Common myeloid progenitor, CD34-positive (primary cell): ENCODE data around the gene TARS2.

Source experiments
- CTCF ChIA-PET: fragments of 350-600 bp; sonication (Branson Sonifier 250); formaldehyde crosslinking; loops from one replicate; lab custom pipeline; 2021; ENCODE audit warnings: antibody characterized with exemption; lab: Charles Lee
- POLR2A ChIA-PET: fragments of 350-600 bp; sonication (Branson Sonifier 250); formaldehyde crosslinking; loops from one replicate; lab custom pipeline; 2021; ENCODE audit warnings: antibody characterized with exemption; lab: Charles Lee
- DNase-seq, 3 donors: peaks; one replicate each; pipeline versions ENCODE4 v3.0.0 to v3.0.0-alpha.2; 2013
- H3K27ac ChIP-seq, 2 experiments: 1 replicate in 1 of 2; 2 replicates in 1 of 2; pipeline ENCODE4 v1.7.0; 2013; ENCODE audit warnings: inconsistent platforms in 2 of 2, low read length in 2 of 2, mild to moderate bottlenecking in 2 of 2, low read depth in 1 of 2, moderate library complexity in 1 of 2; ENCODE audit not compliant: severe bottlenecking in 2 of 2, insufficient read depth in 1 of 2, poor library complexity in 1 of 2
- H3K27me3 ChIP-seq, 5 experiments: replicated peaks in 2 of 5; 1 replicate in 3 of 5; 2 replicates in 2 of 5; pipeline versions ENCODE4 v1.6.1 to v1.7.0; 2013; ENCODE audit warnings: low read length in 4 of 5, mild to moderate bottlenecking in 2 of 5, moderate library complexity in 2 of 5, inconsistent platforms in 1 of 5; ENCODE audit not compliant: insufficient read depth in 5 of 5, control insufficient read depth in 4 of 5
- H3K36me3 ChIP-seq, 4 experiments: 1 replicate in 2 of 4; 2 replicates in 2 of 4; pipeline versions ENCODE4 v1.6.1 to v1.7.0; 2013; ENCODE audit warnings: low read length in 3 of 4, control low read depth in 1 of 4, mild to moderate bottlenecking in 1 of 4; ENCODE audit not compliant: control insufficient read depth in 4 of 4, insufficient read depth in 4 of 4
- H3K4me1 ChIP-seq, 4 experiments: 1 replicate in 3 of 4; 2 replicates in 1 of 4; pipeline versions ENCODE4 v1.6.1 to v1.7.1; 2013; ENCODE audit warnings: low read length in 3 of 4, mild to moderate bottlenecking in 3 of 4, control low read depth in 1 of 4, inconsistent platforms in 1 of 4, moderate library complexity in 1 of 4; ENCODE audit not compliant: control insufficient read depth in 4 of 4, insufficient read depth in 4 of 4; ENCODE audit errors: control extremely low read depth in 1 of 4
- H3K4me3 ChIP-seq, 7 experiments: 1 replicate in 4 of 7; 2 replicates in 3 of 7; pipeline versions ENCODE4 v1.5.1 to v1.7.0; 2013; ENCODE audit warnings: mild to moderate bottlenecking in 7 of 7, low read length in 6 of 7, moderate library complexity in 6 of 7, inconsistent platforms in 2 of 7, low read depth in 2 of 7, control low read depth in 1 of 7; ENCODE audit not compliant: insufficient read depth in 4 of 7, control insufficient read depth in 1 of 7; ENCODE audit errors: extremely low read depth in 1 of 7
- H3K9me3 ChIP-seq, 5 experiments: 1 replicate in 4 of 5; 2 replicates in 1 of 5; pipeline versions ENCODE4 v1.6.1 to v1.7.1; 2013; ENCODE audit warnings: low read length in 4 of 5, mild to moderate bottlenecking in 2 of 5, inconsistent platforms in 1 of 5, low read depth in 1 of 5, moderate library complexity in 1 of 5; ENCODE audit not compliant: control insufficient read depth in 4 of 5, insufficient read depth in 2 of 5; ENCODE audit errors: control extremely low read depth in 1 of 5
- WGBS: methylation state at CpG from one replicate; pipeline ENCODE4 v1.1.5; 2013; ENCODE audit not compliant: insufficient coverage; 5-methylcytosine and 5-hydroxymethylcytosine counted together

TARS2 gene

DNA sequence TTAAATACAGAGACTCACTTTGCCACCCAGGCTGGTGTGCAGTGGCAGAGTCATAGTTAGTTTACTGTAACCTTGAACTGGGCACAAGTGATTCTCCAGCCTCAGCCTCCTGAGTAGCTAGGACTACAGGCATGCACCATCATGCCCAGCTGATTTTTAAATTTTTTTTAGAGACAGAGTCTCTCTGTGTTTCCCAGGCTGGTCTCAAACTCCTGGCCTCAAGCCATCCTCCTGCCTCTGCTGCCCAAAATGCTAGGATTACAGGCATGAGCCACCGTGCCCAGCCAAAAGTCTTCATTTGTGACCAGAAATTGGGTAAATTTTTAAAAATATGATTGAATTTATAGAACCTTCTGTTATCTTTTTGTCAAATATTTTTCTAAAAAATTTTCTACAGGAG, 17.9 kb upstream of the TARS2 start:
- Histone ChIP-seq H3K4me3 (no peak overlapping the region), H3K27ac (no peak overlapping the region), H3K4me1 (no peaks in the 10 kb centered on the region), H3K9me3 (no peaks in the 10 kb centered on the region), H3K27me3 (no peaks in the 10 kb centered on the region), H3K36me3 (peaks cover 12 to 59% (median 42%) of the 10 kb centered on the region in 4 experiments)
- CTCF ChIA-PET, result interaction anchor here (1.7 kb wide), 1 partner anchor 91 kb away, joined by 4 read pairs; no protein-coding TSS in a partner anchor
- no CpG with 5 or more reads among the region's 1 CpG for WGBS
- no peak for DNase-seq
- POLR2A ChIA-PET, result interaction anchor here (0.6 kb wide), 1 partner anchor 56 kb away, joined by 3 read pairs; no protein-coding TSS in a partner anchor

DNA sequence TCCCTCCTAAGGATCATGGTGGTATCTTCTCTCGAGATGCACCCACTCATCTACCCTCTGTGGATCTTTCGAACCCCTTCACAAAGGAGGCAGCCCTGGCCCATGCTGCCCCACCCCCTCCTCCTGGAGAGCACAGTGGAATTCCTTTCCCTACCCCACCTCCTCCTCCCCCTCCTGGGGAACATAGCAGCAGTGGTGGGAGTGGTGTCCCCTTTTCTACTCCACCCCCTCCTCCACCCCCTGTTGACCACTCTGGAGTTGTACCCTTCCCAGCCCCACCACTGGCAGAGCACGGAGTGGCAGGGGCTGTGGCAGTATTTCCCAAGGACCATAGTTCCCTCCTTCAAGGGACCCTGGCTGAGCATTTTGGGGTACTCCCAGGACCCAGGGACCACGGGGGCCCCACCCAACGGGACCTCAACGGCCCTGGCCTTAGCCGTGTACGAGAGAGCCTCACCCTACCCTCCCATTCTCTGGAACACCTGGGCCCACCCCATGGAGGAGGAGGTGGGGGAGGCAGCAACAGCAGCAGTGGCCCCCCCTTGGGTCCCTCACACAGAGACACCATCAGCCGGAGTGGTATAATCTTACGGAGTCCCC, 14.5 kb upstream of the TARS2 start:
- Histone ChIP-seq H3K4me1 (peaks cover 0 to 2% (median under 1%) of the 10 kb centered on the region in 4 experiments), H3K36me3 (peaks cover 8 to 42% (median 33%) of the 10 kb centered on the region in 4 experiments), H3K4me3 (no peak overlapping the region), H3K27me3 (no peaks in the 10 kb centered on the region), H3K27ac (no peak overlapping the region), H3K9me3 (no peaks in the 10 kb centered on the region)
- POLR2A ChIA-PET, result no interaction called here
- DNase-seq, result no peak
- CTCF ChIA-PET, result interaction anchor here (1.0 kb wide), 1 partner anchor 9 kb away, joined by 3 read pairs; no protein-coding TSS in a partner anchor
- WGBS, result 97% methylated on average over 7 of the region's 10 CpGs

DNA sequence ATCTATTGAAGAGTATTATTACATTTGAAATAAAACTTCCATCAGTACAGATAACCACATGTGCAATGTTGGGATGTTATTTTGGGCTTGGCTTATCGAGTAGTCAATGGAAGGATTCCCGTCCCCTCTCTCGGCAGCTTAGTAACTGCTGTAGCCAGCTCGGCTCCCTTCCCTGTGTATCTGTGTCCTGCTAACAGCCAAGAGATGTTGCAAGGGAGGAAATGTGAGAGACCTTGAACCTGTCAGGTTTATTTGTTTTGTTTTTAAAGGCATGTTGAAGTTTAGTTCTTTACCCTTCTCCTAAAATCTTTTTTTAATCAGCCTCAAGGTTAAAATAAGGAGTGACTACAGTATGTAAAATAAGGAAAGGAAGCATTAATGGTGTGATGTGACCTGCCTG, 13.6 kb upstream of the TARS2 start:
- no peak for DNase-seq
- Histone ChIP-seq H3K27me3 (no peaks in the 10 kb centered on the region), H3K9me3 (no peaks in the 10 kb centered on the region), H3K36me3 (peaks cover 8 to 40% (median 31%) of the 10 kb centered on the region in 4 experiments), H3K4me1 (peaks cover 0 to 2% (median 1%) of the 10 kb centered on the region in 4 experiments), H3K4me3 (no peak overlapping the region), H3K27ac (no peak overlapping the region)
- ChIA-PET POLR2A (no interaction called here), CTCF (no interaction called here)
- 100% methylated on average over 3 of the region's 4 CpGs for WGBS

DNA sequence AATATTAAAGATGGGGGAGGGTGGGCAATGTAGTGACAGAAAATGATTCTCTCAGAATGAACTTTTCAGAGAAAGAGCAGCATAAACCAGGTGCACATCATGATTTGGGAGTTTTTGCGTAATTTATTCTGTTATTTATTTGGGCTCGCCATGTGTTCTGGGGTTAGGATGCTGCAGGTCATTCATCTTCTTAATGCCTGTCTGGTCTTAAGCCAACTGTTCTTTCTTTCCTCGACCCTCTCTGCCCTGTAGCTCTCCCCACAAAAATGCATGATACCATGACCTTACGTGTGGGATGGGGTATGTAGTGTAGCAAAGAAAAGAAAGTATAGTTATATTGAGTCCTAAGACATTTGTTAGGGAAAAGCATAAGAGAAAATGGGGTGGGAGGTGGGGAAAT, 12.3 kb upstream of the TARS2 start:
- DNase-seq, result no peak
- ChIA-PET CTCF (no interaction called here), POLR2A (no interaction called here)
- Histone ChIP-seq H3K9me3 (no peaks in the 10 kb centered on the region), H3K36me3 (peaks cover 8 to 36% (median 29%) of the 10 kb centered on the region in 4 experiments), H3K27ac (no peak overlapping the region), H3K4me3 (no peak overlapping the region), H3K4me1 (peaks cover 0 to 2% (median 1%) of the 10 kb centered on the region in 4 experiments), H3K27me3 (no peaks in the 10 kb centered on the region)
- WGBS, result 100% methylated on average over 1 of the region's 4 CpGs

DNA sequence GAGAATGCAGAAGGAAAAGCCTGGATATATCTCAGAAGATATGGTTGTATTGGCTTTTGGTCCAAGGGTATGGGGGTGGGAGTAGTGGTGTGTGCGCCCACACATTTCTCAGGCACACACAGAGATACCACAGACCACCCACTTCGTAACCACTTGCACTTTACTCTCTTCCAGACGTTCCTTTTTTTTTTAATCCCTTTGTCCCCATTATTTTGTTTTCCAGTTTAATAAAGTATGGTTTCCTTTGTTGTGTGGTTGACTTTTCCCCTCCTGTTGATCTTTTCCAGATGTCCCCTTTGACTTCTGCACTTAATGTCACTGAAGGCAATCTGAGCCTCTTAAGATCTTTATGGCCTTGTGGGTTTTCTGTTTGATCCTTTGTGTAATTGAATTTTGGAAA, 10.5 kb upstream of the TARS2 start:
- Histone ChIP-seq H3K36me3 (peaks cover 0 to 17% (median 11%) of the 10 kb centered on the region in 4 experiments), H3K27ac (no peak overlapping the region), H3K4me3 (no peak overlapping the region), H3K27me3 (no peaks in the 10 kb centered on the region), H3K9me3 (no peaks in the 10 kb centered on the region), H3K4me1 (peaks cover 0 to 2% (median 1%) of the 10 kb centered on the region in 4 experiments)
- ChIA-PET CTCF (no interaction called here), POLR2A (no interaction called here)
- no CpG with 5 or more reads among the region's 3 CpGs for WGBS
- DNase-seq, result no peak

DNA sequence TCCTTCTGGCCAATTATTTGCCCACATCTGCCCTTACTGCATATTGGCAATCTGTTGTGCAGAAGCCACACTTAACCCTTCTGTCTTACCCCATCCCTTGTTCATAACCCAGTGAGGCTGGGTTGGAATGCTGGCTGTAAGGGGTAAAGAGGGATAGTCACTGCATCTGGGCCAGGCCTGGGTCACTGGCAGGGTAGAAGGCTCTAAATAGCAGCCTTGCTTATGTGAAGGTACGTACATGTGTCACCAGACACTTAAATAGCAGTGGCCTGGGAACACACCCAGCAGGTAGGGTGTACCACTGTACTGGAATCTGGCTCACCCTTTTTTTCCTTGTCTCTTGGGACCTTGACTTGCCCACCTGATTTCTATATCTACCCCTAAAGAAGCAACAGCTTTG, 9.9 kb upstream of the TARS2 start:
- Histone ChIP-seq H3K4me1 (peaks cover 0 to 2% (median 1%) of the 10 kb centered on the region in 4 experiments), H3K27me3 (no peaks in the 10 kb centered on the region), H3K9me3 (no peaks in the 10 kb centered on the region), H3K36me3 (peaks cover 0 to 11% (median 8%) of the 10 kb centered on the region in 4 experiments), H3K4me3 (no peak overlapping the region), H3K27ac (no peak overlapping the region)
- CTCF ChIA-PET, result interaction anchor here (0.6 to 1.0 kb wide), 4 partner anchors 44 to 1991 kb away, joined by 3 to 4 read pairs (median 3); no protein-coding TSS in a partner anchor
- 100% methylated on average over 1 of the region's 1 CpG for WGBS
- DNase-seq, result no peak
- POLR2A ChIA-PET, result interaction anchor here (0.7 kb wide), 1 partner anchor 10 kb away, joined by 7 read pairs; the partner anchor contains the start of gene TARS2

DNA sequence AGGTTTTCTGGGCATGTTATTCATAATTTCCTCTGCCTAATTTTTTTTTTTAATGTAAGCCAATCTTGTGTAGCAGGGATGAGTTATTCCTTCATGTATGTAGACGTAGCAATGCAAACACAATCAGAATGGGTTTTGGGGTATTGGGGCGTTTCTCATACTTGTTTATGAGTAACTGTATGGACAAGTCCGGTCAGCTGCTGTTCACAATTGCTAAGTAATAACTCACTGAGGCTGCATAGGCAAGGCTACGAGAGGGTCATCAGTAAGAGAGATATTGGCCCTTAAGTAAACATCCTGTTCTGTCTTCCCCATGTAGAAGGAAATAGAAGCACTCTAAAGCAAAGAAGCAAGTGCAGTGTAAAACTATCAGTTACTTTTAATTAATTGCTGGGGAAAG, 9.5 kb upstream of the TARS2 start:
- ChIA-PET CTCF (interaction anchor here (0.6 to 1.0 kb wide), 4 partner anchors 44 to 1990 kb away, joined by 3 to 4 read pairs (median 3); no protein-coding TSS in a partner anchor), POLR2A (interaction anchor here (0.7 kb wide), 1 partner anchor 9 kb away, joined by 7 read pairs; the partner anchor contains the start of gene TARS2)
- DNase-seq, result no peak
- Histone ChIP-seq H3K4me3 (no peak overlapping the region), H3K27ac (no peak overlapping the region), H3K4me1 (peaks cover 0 to 2% (median 1%) of the 10 kb centered on the region in 4 experiments), H3K36me3 (peaks cover 0 to 7% (median 6%) of the 10 kb centered on the region in 4 experiments), H3K9me3 (no peaks in the 10 kb centered on the region), H3K27me3 (no peaks in the 10 kb centered on the region)
- 78% methylated on average over 4 of the region's 4 CpGs for WGBS
